GM21447 (cell line): ENCODE measurements around the gene MSL1.

Experiments
- ATAC-seq: cut with Tn5 transposase; IDR thresholded peaks from one replicate; pipeline ENCODE4 v1.9.1; 2021; ENCODE audit not compliant: unreplicated experiment

Gene MSL1

GRCh38 chr17:40121181-40122135 is at the start of gene MSL1:
Gene MSL1, plus strand, starts transcription at chr17:40121971. Its CDS starts 642 bp downstream, at chr17:40122613.
- ATAC-seq, result no peak

GRCh38 chr17:40072040-40072734 is 49.6 kb upstream of the MSL1 start:
- no peak for ATAC-seq

- no peak for ATAC-seq
These were observed 48.9 kb upstream of the MSL1 start for GRCh38 chr17:40072735-40073346.

- ATAC-seq, result no peak
These were observed 48.2 kb upstream of the MSL1 start for GRCh38 chr17:40073454-40074174.

GRCh38 chr17:40074175-40074512 is 47.6 kb upstream of the MSL1 start:
- ATAC-seq, result no peak

- ATAC-seq, result no peak
These were observed 46.9 kb upstream of the MSL1 start for GRCh38 chr17:40074871-40075200.

- no peak for ATAC-seq
These were observed 46.4 kb upstream of the MSL1 start for GRCh38 chr17:40075201-40075941.

GRCh38 chr17:40075942-40076498 is 45.8 kb upstream of the MSL1 start:
- ATAC-seq, result no peak

GRCh38 chr17:40076591-40076990 is 45.2 kb upstream of the MSL1 start:
- ATAC-seq, result no peak

GRCh38 chr17:40079545-40079944 is 42.2 kb upstream of the MSL1 start:
- no peak for ATAC-seq

- no peak for ATAC-seq
These were observed 37.3 kb upstream of the MSL1 start for GRCh38 chr17:40084477-40084876.

GRCh38 chr17:40086150-40087044 is 35.4 kb upstream of the MSL1 start:
- no peak for ATAC-seq

GRCh38 chr17:40087049-40087794 is 34.5 kb upstream of the MSL1 start:
- no peak for ATAC-seq

- ATAC-seq, result no peak
These were observed 33.7 kb upstream of the MSL1 start for GRCh38 chr17:40087903-40088718.

- no peak for ATAC-seq
These were observed 32.5 kb upstream of the MSL1 start for GRCh38 chr17:40089077-40089895.

GRCh38 chr17:40090237-40091119 is 31.3 kb upstream of the MSL1 start:
- no peak for ATAC-seq
